SK-N-SH (cell line): ENCODE measurements around the gene ANKFN1. TPM values are rescaled to one million over a fixed set of nuclear protein-coding genes. Genes with fewer than 3 reads are reported as not detected.

Experiments used
- CTCF ChIA-PET: fragments of 300-600, 350-600 bp; formaldehyde crosslinking; extraction: SDS; loops from one replicate; lab custom pipeline; 2021; lab: Yijun Ruan, JAX
- POLR2A ChIA-PET: fragments of 350-600 bp; sonication (Branson Sonifier 250); formaldehyde crosslinking; extraction: SDS; loops from one replicate; lab custom pipeline; 2020; ENCODE audit warnings: antibody characterized with exemption, inconsistent platforms; lab: Yijun Ruan, JAX
- DNase-seq: peaks from one replicate; pipeline ENCODE4 v3.0.0; 2012
- H2AFZ ChIP-seq: fragments of 200-600 bp; sonication (generic); 2 replicates; pipeline ENCODE4 v1.8.1; 2016; ENCODE audit warnings: antibody characterized with exemption, mild to moderate bottlenecking, low read depth
- H3F3A ChIP-seq: fragments of 200-600 bp; sonication (generic); replicated peaks from 2 replicates; pipeline ENCODE3; 2016; ENCODE audit warnings: antibody characterized with exemption, mild to moderate bottlenecking; ENCODE audit not compliant: insufficient read depth
- H3K27ac ChIP-seq, 2 experiments: fragments of 200-500 bp in 1 of 2; fragments of 200-600 bp in 1 of 2; sonication (Bioruptor generic) in 1 of 2; sonication (generic), shearing (Covaris generic) in 1 of 2; 2 replicates each; pipeline versions ENCODE4 v1.5.1 to v1.6.1; 2014 to 2016; ENCODE audit warnings: low read depth in 2 of 2, inconsistent platforms in 1 of 2, low read length in 1 of 2, mild to moderate bottlenecking in 1 of 2, mixed read lengths in 1 of 2
- H3K27me3 ChIP-seq: fragments of 200-600 bp; sonication (generic), shearing (Covaris generic); 2 replicates; pipeline ENCODE4 v1.6.1; 2016; ENCODE audit warnings: mixed run types; ENCODE audit not compliant: insufficient read depth
- H3K36me3 ChIP-seq, 2 experiments: fragments of 200-500 bp in 1 of 2; fragments of 200-600 bp in 1 of 2; sonication (Bioruptor generic) in 1 of 2; sonication (generic) in 1 of 2; replicated peaks in 1 of 2; 2 replicates each; pipeline versions ENCODE3 to v1.5.1; 2014 to 2016; ENCODE audit warnings: low read length in 1 of 2, mild to moderate bottlenecking in 1 of 2; ENCODE audit not compliant: insufficient read depth in 2 of 2, control insufficient read depth in 1 of 2
- H3K4me1 ChIP-seq, 2 experiments: fragments of 200-500 bp in 1 of 2; fragments of 200-600 bp in 1 of 2; sonication (Bioruptor generic) in 1 of 2; sonication (generic), shearing (Covaris generic) in 1 of 2; 2 replicates each; pipeline versions ENCODE4 v1.5.1 to v1.6.1; 2014 to 2016; ENCODE audit warnings: low read depth in 1 of 2, low read length in 1 of 2, mixed run types in 1 of 2; ENCODE audit not compliant: insufficient read depth in 2 of 2, control insufficient read depth in 1 of 2
- H3K4me2 ChIP-seq: fragments of 200-600 bp; sonication (generic), shearing (Covaris generic); 2 replicates; pipeline ENCODE4 v1.6.1; 2017; ENCODE audit warnings: mixed run types
- H3K4me3 ChIP-seq, 2 experiments: fragments of 200-500 bp in 1 of 2; fragments of 200-600 bp in 1 of 2; sonication (Bioruptor generic) in 1 of 2; sonication (generic), shearing (Covaris generic) in 1 of 2; 2 replicates each; pipeline versions ENCODE4 v1.5.1 to v1.8.1; 2014 to 2016; ENCODE audit warnings: low read depth in 2 of 2, inconsistent platforms in 1 of 2, low read length in 1 of 2, mild to moderate bottlenecking in 1 of 2, mixed read lengths in 1 of 2, moderate library complexity in 1 of 2
- H3K79me2 ChIP-seq: fragments of 200-600 bp; sonication (generic); 2 replicates; pipeline ENCODE4 v1.8.1; 2017; ENCODE audit warnings: mild to moderate bottlenecking; ENCODE audit not compliant: insufficient read depth
- H3K9ac ChIP-seq: fragments of 200-600 bp; sonication (generic); 2 replicates; pipeline ENCODE4 v1.6.1; 2017; ENCODE audit warnings: mixed run types
- H3K9me2 ChIP-seq: fragments of 200-600 bp; sonication (generic); 2 replicates; pipeline ENCODE4 v1.6.1; 2017; ENCODE audit warnings: mixed run types
- H3K9me3 ChIP-seq: fragments of 200-600 bp; sonication (generic); 2 replicates; pipeline ENCODE4 v1.6.1; 2017; ENCODE audit warnings: mixed run types, mild to moderate bottlenecking, moderate library complexity
- H4K20me1 ChIP-seq: fragments of 200-600 bp; sonication (generic); 2 replicates; pipeline ENCODE4 v1.6.1; 2017; ENCODE audit warnings: mild to moderate bottlenecking, mixed run types; ENCODE audit not compliant: insufficient read depth
- ELF1 ChIP-seq: IDR thresholded peaks from 2 replicates; pipeline ENCODE4 v1.4.0; 2012
- EP300 ChIP-seq, 2 experiments: IDR thresholded peaks; 2 replicates each; pipeline versions ENCODE4 v1.4.0 to v1.6.1; 2012; ENCODE audit warnings: borderline replicate concordance in 1 of 2, low read depth in 1 of 2, low read length in 1 of 2
- FOSL2 ChIP-seq: IDR thresholded peaks from 2 replicates; pipeline ENCODE4 v1.4.0; 2012; ENCODE audit warnings: low read depth, mild to moderate bottlenecking, moderate library complexity, borderline replicate concordance
- MEF2A ChIP-seq: IDR thresholded peaks from 2 replicates; pipeline ENCODE4 v1.4.0; 2012; ENCODE audit warnings: low read depth, borderline replicate concordance
- RCOR1 ChIP-seq: fragments of 150-350 bp; IDR thresholded peaks from 2 replicates; pipeline ENCODE4 v1.6.1; 2017; ENCODE audit warnings: antibody characterized with exemption, low read length
- SIN3A ChIP-seq: IDR thresholded peaks from 2 replicates; pipeline ENCODE4 v1.6.1; 2012; ENCODE audit warnings: low read depth, mild to moderate bottlenecking, low read length, moderate library complexity, borderline replicate concordance
- TCF12 ChIP-seq: IDR thresholded peaks from 2 replicates; pipeline ENCODE4 v1.4.0; 2012
- WGBS: methylation state at CpG from one replicate; pipeline ENCODE4 v1.1.6; 2017; ENCODE audit warnings: low lambda C conversion rate; 5-methylcytosine and 5-hydroxymethylcytosine counted together
- polyA plus RNA-seq, 3 experiments: library from polyadenylated mRNA; depleted of rRNA; stranded (reverse); fragments of >200 nt; gene quantifications; 2 replicates each; pipeline ENCODE4 v1.2.3, GENCODE V29; 2012
- TF ChIP-seq, protein P1 (sequence below): IDR thresholded peaks from 2 replicates; pipeline ENCODE4 v1.6.1; 2012; ENCODE audit warnings: mild to moderate bottlenecking, low read depth, low read length, moderate library complexity

The ANKFN1 gene
- polyA plus RNA-seq, 1 of the 3 experiments (the other 2 are of a cell fraction): 0.07 TPM

- Histone ChIP-seq H3F3A (peaks cover 11% of the 10 kb centered on the region), H2AFZ (no peak overlapping the region), H3K9me3 (no peaks in the 10 kb centered on the region), H3K27ac (peak overlapping the region in 1 of 2 experiments; percentile 56; a peak in 2 of 4 replicates), H3K36me3 (no peaks in the 10 kb centered on the region), H3K79me2 (no peaks in the 10 kb centered on the region), H3K9ac (peak overlapping the region; percentile 29; the same call in 1 of the 2 replicates), H3K4me1 (peaks cover 0 to 11% of the 10 kb centered on the region in 2 experiments; a peak in 1 of 4 replicates), H3K4me2 (no peak overlapping the region), H4K20me1 (no peaks in the 10 kb centered on the region), H3K9me2 (no peaks in the 10 kb centered on the region), H3K27me3 (no peaks in the 10 kb centered on the region), H3K4me3 (no peak overlapping the region)
- TF ChIP-seq TCF12 (0 out of 2 replicates have a peak, but pooled peaks have one; percentile 16), ELF1 (no peak), FOSL2 (peak; percentile 2; the same call in 1 of the 2 replicates), EP300 (IDR thresholded peaks at IDR 0.05; ENCODE audit: borderline replicate concordance in 1 of 2, low read depth in 1 of 2, low read length in 1 of 2) (peak in 1 of 2 experiments; percentile 44; a peak in 1 of 4 replicates), RCOR1 (no peak)
- TF ChIP-seq, protein P1, sequence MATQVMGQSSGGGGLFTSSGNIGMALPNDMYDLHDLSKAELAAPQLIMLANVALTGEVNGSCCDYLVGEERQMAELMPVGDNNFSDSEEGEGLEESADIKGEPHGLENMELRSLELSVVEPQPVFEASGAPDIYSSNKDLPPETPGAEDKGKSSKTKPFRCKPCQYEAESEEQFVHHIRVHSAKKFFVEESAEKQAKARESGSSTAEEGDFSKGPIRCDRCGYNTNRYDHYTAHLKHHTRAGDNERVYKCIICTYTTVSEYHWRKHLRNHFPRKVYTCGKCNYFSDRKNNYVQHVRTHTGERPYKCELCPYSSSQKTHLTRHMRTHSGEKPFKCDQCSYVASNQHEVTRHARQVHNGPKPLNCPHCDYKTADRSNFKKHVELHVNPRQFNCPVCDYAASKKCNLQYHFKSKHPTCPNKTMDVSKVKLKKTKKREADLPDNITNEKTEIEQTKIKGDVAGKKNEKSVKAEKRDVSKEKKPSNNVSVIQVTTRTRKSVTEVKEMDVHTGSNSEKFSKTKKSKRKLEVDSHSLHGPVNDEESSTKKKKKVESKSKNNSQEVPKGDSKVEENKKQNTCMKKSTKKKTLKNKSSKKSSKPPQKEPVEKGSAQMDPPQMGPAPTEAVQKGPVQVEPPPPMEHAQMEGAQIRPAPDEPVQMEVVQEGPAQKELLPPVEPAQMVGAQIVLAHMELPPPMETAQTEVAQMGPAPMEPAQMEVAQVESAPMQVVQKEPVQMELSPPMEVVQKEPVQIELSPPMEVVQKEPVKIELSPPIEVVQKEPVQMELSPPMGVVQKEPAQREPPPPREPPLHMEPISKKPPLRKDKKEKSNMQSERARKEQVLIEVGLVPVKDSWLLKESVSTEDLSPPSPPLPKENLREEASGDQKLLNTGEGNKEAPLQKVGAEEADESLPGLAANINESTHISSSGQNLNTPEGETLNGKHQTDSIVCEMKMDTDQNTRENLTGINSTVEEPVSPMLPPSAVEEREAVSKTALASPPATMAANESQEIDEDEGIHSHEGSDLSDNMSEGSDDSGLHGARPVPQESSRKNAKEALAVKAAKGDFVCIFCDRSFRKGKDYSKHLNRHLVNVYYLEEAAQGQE: peak; percentile 96
- CTCF ChIA-PET: no interaction called here
- no peak for DNase-seq
- POLR2A ChIA-PET: no interaction called here
- 8% methylated on average over 3 of the region's 3 CpGs for WGBS
Measured at GRCh38 chr17:56149266-56150036, 3.8 kb upstream of the ANKFN1 start.

- H4K20me1 ChIP-seq: no peaks in the 10 kb centered on the region
- no peak for DNase-seq
- H3K4me1 ChIP-seq: peaks cover 0 to 11% of the 10 kb centered on the region in 2 experiments; a peak in 1 of 4 replicates
- no peaks in the 10 kb centered on the region for H3K79me2 ChIP-seq
- H3K4me3 ChIP-seq: no peak overlapping the region
- H3K9ac ChIP-seq: no peak overlapping the region
- 7% methylated on average over 4 of the region's 4 CpGs for WGBS
- H3K27ac ChIP-seq: peak overlapping the region in 1 of 2 experiments; percentile 56; a peak in 1 of 4 replicates
- CTCF ChIA-PET: interaction anchor here (0.5 to 0.9 kb wide), 2 partner anchors 17 to 565 kb away, joined by 3 read pairs; no protein-coding TSS in a partner anchor
- POLR2A ChIA-PET: no interaction called here
- H3K27me3 ChIP-seq: no peaks in the 10 kb centered on the region
- no peak for TF ChIP-seq SIN3A
- TF ChIP-seq EP300 (IDR thresholded peaks at IDR 0.05; ENCODE audit: borderline replicate concordance in 1 of 2, low read depth in 1 of 2, low read length in 1 of 2): peak in 1 of 2 experiments; percentile 38; a peak in 1 of 4 replicates
- TF ChIP-seq MEF2A: no peak
- H3K9me3 ChIP-seq: no peaks in the 10 kb centered on the region
- H3K36me3 ChIP-seq: no peaks in the 10 kb centered on the region
- H3K9me2 ChIP-seq: no peaks in the 10 kb centered on the region
- peaks cover 11% of the 10 kb centered on the region for H3F3A ChIP-seq
- H2AFZ ChIP-seq: no peak overlapping the region
- H3K4me2 ChIP-seq: no peak overlapping the region
Measured at GRCh38 chr17:56150649-56151048, 2.6 kb upstream of the ANKFN1 start.
